GM10847 (cell line): ENCODE results near the gene PSMD4.
A peak's percentile ranks its signal among the peaks of the same experiment; 100 is the strongest.

ENCODE experiments used
- POLR2A ChIP-seq: IDR thresholded peaks from 2 replicates; pipeline ENCODE4 v1.6.1; 2011; ENCODE audit not compliant: insufficient read length; ENCODE audit errors: extremely low read depth

Gene PSMD4

DNA sequence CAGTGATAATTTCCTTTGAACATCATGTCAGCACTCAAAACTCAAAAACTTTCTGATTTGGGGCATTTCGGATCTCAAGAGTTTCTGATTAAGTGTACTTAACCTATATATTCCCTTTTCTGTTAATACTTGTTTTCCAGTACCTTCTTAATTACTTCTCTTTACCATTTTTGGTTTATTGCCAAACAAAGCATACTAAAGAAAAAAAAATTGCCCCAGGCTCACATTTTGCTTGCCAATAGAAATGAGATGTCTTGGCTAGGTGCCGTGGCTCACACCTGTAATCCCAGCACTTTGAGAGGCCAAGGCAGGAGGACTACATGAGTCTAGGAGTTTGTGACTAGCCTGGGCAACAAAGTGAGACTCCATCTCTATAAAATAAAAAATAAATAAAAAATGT is 4.8 kb downstream of the PSMD4 start:
- TF ChIP-seq POLR2A: no peak

DNA sequence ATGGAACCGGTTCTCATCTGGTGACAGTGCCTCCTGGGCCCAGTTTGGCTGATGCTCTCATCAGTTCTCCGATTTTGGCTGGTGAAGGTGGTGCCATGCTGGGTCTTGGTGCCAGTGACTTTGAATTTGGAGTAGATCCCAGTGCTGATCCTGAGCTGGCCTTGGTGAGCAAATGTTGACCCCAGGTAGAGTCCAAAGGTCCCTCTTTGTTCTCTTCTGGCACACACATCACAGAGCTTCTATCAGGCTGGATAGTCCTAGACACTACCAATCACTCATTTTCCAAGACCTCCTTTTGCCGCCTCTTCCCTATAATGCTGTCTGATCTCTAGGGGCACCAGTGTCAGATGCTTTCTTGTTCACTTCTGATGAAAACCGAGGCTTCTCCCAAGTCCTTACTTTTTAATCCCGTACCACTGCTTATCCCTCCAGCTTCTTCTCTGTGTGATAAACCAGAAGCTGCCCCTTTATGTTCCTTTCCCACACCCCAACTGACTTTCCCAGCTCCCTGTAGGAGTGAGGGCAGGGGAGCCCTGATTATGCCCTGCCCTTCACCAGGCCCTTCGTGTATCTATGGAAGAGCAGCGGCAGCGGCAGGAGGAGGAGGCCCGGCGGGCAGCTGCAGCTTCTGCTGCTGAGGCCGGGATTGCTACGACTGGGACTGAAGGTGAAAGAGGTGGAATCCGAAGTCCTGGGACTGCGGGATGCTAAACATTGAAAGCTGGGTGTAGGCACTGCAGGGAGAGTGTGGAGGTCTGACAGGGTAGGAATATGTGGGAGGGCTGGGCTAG is 11.1 kb downstream of the PSMD4 start:
- TF ChIP-seq POLR2A: no peak

DNA sequence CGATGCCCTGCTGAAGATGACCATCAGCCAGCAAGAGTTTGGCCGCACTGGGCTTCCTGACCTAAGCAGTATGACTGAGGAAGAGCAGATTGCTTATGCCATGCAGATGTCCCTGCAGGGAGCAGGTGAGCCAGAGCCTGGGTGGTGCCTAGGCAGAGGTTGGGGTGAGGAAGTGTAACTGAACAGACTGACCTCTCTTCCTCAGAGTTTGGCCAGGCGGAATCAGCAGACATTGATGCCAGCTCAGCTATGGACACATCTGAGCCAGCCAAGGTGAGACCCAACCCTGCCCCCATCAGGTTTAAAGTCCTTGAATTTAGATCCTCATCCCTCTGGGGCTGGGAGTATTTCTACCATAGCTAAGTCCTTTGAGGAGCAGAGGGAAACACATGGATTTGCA is 11.8 kb downstream of the PSMD4 start:
- no peak for TF ChIP-seq POLR2A

DNA sequence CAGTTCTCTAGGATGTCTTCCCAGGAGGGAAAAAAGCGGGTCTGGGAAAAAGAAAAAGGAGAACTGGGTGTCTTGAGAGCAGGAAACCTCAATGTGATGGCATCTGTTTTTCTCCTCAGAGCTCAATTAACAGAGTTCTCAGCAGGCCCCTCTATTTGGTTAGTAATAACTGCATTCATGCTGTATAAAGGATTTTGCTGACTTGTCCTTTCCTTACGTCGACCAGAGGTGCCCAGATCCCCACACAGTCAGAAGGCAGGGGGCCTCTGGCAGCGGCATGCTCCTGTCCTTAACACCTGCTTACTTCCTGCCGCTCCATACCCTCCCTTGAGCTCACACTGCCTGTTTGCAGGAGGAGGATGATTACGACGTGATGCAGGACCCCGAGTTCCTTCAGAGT is 12.3 kb downstream of the PSMD4 start:
- no peak for TF ChIP-seq POLR2A

DNA sequence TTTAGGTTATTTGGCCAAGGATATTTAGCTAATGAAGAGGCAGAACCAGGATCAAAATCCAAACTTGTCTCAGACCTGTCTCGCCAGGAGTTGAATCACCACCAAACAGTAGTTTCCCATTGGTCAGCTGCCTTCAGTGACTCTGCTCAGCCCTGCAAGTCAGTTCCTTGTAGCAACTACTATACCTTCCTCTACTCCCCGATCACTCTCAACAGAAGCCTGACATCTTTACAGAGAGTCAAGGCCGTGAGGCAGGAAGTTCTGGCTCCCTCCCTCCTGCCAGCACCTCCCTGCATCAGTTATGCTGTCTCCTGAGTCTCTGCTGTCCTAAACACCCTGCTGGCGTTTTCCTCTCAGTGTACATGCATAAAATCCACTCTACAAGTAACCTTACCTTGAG is 13.2 kb downstream of the PSMD4 start:
- TF ChIP-seq POLR2A: no peak

DNA sequence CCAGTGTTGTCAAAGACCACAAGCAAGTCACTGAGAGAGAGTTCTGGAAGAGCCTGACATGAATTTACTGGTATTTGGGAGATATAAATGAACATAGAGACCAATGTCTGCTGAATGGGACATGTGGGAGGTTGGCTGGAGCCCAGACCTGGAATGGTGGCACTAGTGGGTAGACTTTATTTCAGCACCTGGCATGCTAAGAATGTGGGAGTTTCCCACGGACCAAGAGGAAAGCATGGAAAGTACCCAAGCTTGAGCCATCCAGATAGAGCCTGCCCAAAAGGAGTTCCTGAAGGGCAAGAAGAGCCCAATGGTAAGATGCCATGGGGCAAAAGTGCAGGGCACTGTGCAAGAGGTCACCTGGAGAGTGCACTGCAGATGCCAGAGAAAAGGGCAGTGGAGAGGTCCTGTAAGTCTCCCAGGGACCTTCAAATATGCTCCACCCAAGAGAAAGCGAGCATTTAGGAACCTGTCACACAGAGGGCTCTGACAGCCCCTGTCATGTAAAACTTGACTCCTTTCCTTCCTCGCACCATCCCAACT is 19.5 kb downstream of the PSMD4 start:
- TF ChIP-seq POLR2A: no peak

DNA sequence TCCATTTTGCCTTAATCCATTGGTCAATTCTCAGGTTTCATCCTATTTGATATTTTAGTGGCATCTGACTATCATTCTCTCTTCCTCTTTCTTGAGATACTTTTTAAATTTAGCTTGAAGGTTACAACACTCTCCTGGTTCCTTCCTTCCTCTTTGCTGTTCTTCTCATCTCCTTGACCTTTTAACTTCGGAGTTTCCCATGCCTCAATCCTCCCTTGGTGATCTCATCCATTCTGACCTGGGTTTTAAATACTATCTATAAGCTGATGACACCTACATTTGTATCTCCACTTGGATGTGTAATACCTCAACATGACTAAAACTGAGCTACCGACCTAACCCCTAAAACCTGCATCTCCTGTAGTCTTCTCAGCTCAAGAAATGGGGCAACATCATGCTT is 22.7 kb downstream of the PSMD4 start:
- TF ChIP-seq POLR2A: no peak

DNA sequence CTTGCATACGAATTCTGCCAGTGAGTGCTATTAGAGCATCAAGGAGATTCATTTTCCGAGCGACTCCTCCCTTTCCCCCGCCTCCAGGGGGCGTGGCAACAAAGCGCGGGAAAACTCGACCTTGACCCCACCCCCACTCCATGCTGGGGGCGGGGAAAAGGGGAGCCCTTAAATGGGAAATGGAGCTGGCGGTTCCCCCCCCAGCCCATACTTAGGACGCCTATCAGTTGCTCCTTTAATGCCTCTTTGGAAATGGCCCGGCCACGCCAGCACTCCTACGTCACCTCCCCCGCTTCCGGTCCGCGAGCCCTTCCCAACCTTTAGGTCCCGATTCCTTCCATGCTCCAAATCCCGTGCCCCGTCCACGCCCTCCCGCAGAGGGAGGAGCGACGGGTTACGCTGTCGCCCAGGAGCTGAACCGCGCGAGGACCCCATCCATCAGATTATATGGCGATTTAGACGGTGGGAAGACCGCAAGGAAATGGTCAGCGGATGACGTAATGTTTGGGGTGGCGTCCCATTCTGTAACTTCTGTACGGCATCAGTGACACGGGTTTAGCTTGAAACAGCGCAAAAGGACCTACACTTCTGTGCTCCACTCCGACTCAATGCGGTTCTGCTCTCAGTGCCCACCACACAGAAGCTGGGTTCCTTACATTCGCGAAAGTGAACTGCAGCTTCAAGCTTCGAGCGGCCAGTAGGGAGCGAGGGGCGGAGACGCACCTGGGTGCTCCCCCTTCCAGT is 26.9 kb downstream of the PSMD4 start:
- TF ChIP-seq POLR2A: no peak

DNA sequence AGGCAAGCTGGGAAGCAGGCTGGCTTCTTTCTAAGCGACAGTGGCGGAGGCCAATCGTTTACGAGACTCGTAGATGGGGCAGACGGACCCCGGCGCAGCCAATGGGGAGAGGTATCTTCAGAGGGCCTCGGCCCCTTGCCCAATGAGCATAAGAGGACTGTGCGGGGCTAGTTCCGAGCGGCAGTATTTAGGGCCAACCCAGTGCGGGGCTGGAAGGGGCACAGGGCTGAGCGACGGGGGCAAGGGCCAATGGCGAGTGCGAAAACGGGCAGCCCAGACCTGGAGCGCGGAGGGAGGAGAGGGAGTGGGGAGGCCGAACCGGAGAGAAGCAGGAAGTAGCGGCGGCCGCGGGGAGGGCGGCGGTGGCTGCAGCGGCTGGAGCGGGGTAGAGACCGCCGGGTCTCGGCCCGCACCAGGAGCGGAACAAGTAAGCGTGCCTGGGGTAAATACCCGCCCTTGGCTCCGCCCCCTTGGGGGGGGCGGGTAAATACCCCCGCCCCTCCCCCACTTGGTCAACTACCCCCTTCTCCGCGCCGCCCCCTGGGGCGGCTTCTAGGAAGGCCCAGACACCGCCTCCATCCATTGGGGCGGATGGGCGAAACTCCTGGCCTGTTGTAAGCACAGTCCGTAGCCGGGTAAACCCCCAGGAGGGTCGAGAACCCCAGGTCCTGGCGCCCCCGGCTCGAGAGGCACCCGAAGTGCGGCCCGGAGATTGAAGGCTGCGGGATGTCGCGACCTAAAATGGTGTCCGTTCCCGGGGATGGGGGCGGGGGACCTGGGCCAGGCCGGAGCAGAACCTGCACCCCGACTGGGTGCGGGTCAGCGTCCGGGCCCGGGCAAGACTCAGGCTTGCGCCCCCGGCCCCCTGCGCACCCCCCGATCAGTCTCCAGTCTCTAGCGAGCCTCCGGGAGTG is 27.7 kb downstream of the PSMD4 start, which contains the start of gene ZNF687:
Gene ZNF687, plus strand, starts transcription at position 331 of the 914 bp plus-strand sequence. CDS start 3,993 bp downstream, outside the sequence.
- TF ChIP-seq POLR2A: peak; percentile 67

DNA sequence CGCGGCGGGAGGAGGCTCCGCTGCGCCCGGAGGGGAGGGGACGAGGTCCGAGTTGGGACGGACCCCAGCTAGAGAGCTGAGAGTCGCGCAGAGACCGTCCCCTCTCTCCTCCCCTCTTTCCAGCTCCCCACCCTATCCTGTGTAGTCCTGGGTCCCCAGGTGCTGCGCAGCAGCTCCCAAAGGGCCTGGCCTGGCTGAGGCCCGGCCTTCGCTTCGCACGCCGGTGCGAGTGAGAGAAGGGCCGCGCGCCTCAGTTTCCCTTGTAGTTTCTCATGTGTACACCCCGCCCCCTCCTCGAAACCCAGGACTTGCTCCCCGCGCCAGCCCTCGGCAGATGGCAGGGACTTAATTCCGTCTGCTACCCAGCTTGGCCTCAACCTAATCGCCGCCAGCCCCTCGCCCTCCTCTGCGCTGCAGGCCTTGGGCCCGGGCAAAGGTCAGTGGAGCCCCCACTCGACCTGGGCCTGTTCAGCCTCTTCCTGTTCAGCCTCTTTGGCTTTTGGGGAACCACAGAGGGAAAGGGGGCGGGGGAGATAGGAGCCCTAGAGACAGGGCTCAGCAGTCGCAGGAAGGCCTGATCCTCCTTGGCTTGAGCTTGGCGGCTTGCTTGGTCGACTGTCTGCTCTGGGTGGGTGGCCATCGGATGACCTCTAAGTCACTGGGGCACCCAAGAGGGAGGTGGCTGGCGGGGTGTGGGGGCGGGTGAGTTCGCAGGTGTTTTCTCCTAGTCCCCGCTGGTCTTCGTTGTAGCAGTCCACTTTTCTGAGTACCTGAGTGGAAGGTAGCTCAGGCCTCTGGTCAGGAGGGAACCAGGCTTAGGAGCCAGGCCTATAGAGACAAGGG is 28.6 kb downstream of the PSMD4 start:
- no peak for TF ChIP-seq POLR2A

DNA sequence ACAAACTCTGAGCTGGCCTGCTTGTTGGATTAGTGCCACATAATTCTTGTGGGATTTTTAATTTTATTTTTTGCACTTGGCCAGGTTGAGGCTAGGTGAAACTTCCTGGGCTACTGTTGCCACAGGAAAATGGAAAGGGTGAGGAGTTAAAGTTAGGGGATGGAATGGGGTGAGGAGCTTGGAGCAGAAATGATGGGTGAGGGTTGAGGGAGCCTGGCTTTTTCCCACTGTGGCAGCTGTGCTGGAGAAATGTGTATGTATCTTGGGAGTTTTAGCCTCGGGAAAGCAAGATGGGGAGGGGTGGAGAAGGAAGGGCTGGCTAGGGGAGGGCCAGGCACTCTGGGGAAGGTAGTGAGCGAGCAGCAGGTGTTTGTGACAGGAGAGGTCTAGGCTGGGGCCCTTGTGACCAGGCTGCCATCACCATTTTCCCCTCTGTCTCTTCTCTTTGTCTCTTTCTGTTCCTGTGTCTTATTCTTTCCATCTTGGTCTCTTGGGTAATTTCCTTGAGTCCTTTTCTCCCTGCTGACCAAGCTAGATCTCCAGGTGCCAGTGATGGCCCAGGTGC is 29.6 kb downstream of the PSMD4 start:
- no peak for TF ChIP-seq POLR2A

DNA sequence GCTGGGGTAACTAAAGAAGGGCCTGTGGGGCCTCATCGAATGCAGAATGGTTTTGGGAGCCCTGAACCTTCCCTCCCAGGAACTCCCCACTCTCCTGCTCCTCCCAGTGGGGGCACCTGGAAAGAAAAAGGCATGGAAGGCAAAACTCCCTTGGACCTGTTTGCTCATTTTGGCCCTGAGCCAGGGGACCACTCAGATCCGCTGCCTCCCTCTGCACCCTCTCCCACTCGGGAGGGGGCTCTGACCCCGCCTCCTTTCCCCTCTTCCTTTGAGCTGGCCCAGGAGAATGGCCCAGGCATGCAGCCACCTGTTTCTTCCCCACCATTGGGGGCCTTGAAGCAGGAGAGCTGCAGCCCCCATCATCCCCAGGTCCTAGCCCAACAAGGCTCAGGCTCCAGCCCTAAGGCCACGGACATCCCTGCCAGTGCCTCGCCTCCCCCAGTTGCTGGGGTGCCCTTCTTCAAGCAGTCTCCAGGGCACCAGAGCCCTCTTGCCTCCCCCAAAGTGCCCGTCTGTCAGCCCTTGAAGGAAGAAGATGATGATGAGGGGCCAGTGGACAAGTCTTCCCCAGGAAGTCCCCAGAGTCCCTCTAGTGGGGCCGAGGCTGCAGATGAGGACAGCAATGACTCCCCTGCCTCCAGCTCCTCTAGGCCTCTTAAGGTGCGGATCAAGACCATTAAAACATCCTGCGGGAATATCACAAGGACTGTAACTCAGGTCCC is 32.2 kb downstream of the PSMD4 start:
- TF ChIP-seq POLR2A: no peak

DNA sequence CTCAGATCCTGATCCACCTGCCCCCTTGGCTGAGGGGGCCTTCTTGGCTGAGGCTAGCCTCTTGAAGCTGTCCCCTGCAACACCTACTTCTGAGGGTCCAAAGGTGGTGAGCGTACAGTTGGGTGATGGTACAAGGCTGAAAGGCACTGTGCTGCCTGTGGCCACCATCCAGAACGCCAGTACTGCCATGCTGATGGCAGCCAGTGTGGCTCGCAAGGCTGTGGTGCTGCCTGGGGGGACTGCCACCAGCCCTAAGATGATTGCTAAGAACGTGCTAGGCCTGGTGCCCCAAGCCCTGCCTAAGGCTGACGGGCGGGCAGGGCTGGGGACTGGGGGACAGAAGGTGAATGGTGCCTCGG is 32.8 kb downstream of the PSMD4 start:
- no peak for TF ChIP-seq POLR2A
